Measurements from ENCODE around the gene L1CAM.

The L1CAM gene

GRCh38 chrX:153885968-153886903, at the start of gene L1CAM:
Gene L1CAM (minus strand): TSS chrX:153886173. CDS start chrX:153875836, 10,337 bp downstream.
- peak in 1 of 3 experiments; percentile 10 for DNase-seq (ENCODE audit: low read depth in 3 of 3)

- DNase-seq (ENCODE audit: low read depth in 3 of 3) = no peak
These were observed 49.4 kb upstream of the L1CAM start for GRCh38 chrX:153935326-153935851.

GRCh38 chrX:153934762-153935325, 48.9 kb upstream of the L1CAM start, which contains the start of gene NAA10:
Gene NAA10 (minus strand): TSS chrX:153935037. CDS start chrX:153934904, 133 bp downstream.
- peak in 2 of 3 experiments; percentile 49 to 51 for DNase-seq (ENCODE audit: low read depth in 3 of 3)

- DNase-seq (ENCODE audit: low read depth in 3 of 3) = no peak
These were observed 48.3 kb upstream of the L1CAM start for GRCh38 chrX:153934148-153934761.

GRCh38 chrX:153933748-153934147, 47.8 kb upstream of the L1CAM start:
- DNase-seq (ENCODE audit: low read depth in 3 of 3) = no peak

- DNase-seq (ENCODE audit: low read depth in 3 of 3) = no peak
These were observed 46.4 kb upstream of the L1CAM start for GRCh38 chrX:153932220-153932915.

- DNase-seq (ENCODE audit: low read depth in 3 of 3) = no peak
These were observed 45.8 kb upstream of the L1CAM start for GRCh38 chrX:153931748-153932147.

GRCh38 chrX:153931151-153931550, 45.2 kb upstream of the L1CAM start:
- DNase-seq (ENCODE audit: low read depth in 3 of 3) = no peak

- no peak for DNase-seq (ENCODE audit: low read depth in 3 of 3)
These were observed 44.3 kb upstream of the L1CAM start for GRCh38 chrX:153930011-153930910.

GRCh38 chrX:153929576-153929975, 43.6 kb upstream of the L1CAM start:
- DNase-seq (ENCODE audit: low read depth in 3 of 3) = no peak

- no peak for DNase-seq (ENCODE audit: low read depth in 3 of 3)
These were observed 42.9 kb upstream of the L1CAM start for GRCh38 chrX:153928846-153929245.

GRCh38 chrX:153927922-153928760, 42.2 kb upstream of the L1CAM start:
- DNase-seq (ENCODE audit: low read depth in 3 of 3) = peak; percentile 71 to 86 (median 83)

- DNase-seq (ENCODE audit: low read depth in 3 of 3) = no peak
These were observed 41.6 kb upstream of the L1CAM start for GRCh38 chrX:153927672-153927921.

- peak in 2 of 3 experiments; percentile 40 to 50 for DNase-seq (ENCODE audit: low read depth in 3 of 3)
These were observed 41.1 kb upstream of the L1CAM start for GRCh38 chrX:153926858-153927671.

- DNase-seq (ENCODE audit: low read depth in 3 of 3) = no peak
These were observed 40.5 kb upstream of the L1CAM start for GRCh38 chrX:153926552-153926857.

- DNase-seq (ENCODE audit: low read depth in 3 of 3) = no peak
These were observed 40.0 kb upstream of the L1CAM start, which contains the start of gene ARHGAP4 for GRCh38 chrX:153925739-153926551. Gene ARHGAP4 (minus strand): TSS chrX:153926264. CDS start chrX:153926202, 62 bp downstream.

- DNase-seq (ENCODE audit: low read depth in 3 of 3) = no peak
These were observed 39.4 kb upstream of the L1CAM start for GRCh38 chrX:153925387-153925738.

GRCh38 chrX:153924149-153924861, 38.3 kb upstream of the L1CAM start:
- no peak for DNase-seq (ENCODE audit: low read depth in 3 of 3)

Measured in stimulated activated CD4-positive, alpha-beta T cell treated with anti-CD3 and anti-CD28 coated beads, TNF-alpha, amount 100 ng/mL, for 4 hours (primary cell).